Naive thymus-derived CD4-positive, alpha-beta T cell (primary cell): Measurements from ENCODE around the gene XXYLT1. TPM values are rescaled to one million over a fixed set of nuclear protein-coding genes. Genes with fewer than 3 reads are reported as not detected.

Experiments
- ATAC-seq: fragments of 150-1000 bp; cut with Tn5 transposase; 2 replicates; pipeline ENCODE4 v1.10.0; 2021; ENCODE audit warnings: mild to moderate bottlenecking, moderate library complexity
- CTCF ChIA-PET: fragments of 350-600 bp; sonication (Branson Sonifier 250); formaldehyde crosslinking; loops from one replicate; lab custom pipeline; 2021; ENCODE audit warnings: antibody characterized with exemption; lab: Charles Lee
- POLR2A ChIA-PET: fragments of 350-600 bp; sonication (Branson Sonifier 250); formaldehyde crosslinking; loops from one replicate; lab custom pipeline; 2021; ENCODE audit warnings: antibody characterized with exemption, inconsistent platforms; lab: Charles Lee
- DNase-seq, 9 donors: peaks; one replicate each; pipeline versions ENCODE4 v3.0.0 to v3.0.0-alpha.2; 2020 to 2022; ENCODE audit warnings: mixed read lengths in 1 of 9
- H3K27ac ChIP-seq: one replicate; pipeline ENCODE4 v1.7.0; 2013; ENCODE audit warnings: mild to moderate bottlenecking, low read depth, low read length, moderate library complexity
- H3K27me3 ChIP-seq, 2 donors: one replicate each; pipeline ENCODE4 v1.7.0; 2013; ENCODE audit warnings: low read length in 2 of 2, mild to moderate bottlenecking in 2 of 2, moderate library complexity in 2 of 2; ENCODE audit not compliant: control insufficient read depth in 2 of 2, insufficient read depth in 2 of 2
- H3K36me3 ChIP-seq, 3 experiments: 1 replicate in 2 of 3; 2 replicates in 1 of 3; pipeline ENCODE4 v1.7.0; 2013; ENCODE audit warnings: low read length in 3 of 3, mild to moderate bottlenecking in 3 of 3, moderate library complexity in 1 of 3; ENCODE audit not compliant: insufficient read depth in 3 of 3, control insufficient read depth in 2 of 3
- H3K4me1 ChIP-seq, 2 donors: one replicate each; pipeline ENCODE4 v1.7.0; 2013; ENCODE audit warnings: low read length in 2 of 2, mild to moderate bottlenecking in 2 of 2, moderate library complexity in 1 of 2; ENCODE audit not compliant: control insufficient read depth in 2 of 2, insufficient read depth in 2 of 2
- H3K4me3 ChIP-seq: 2 replicates; pipeline ENCODE4 v1.7.0; 2013; ENCODE audit warnings: mild to moderate bottlenecking, low read length
- H3K9me3 ChIP-seq, 3 experiments: 1 replicate in 2 of 3; 2 replicates in 1 of 3; pipeline ENCODE4 v1.7.0; 2013; ENCODE audit warnings: low read length in 3 of 3; ENCODE audit not compliant: control insufficient read depth in 2 of 3
- H3K27ac Mint-ChIP-seq, 9 donors: one replicate each; pipeline ENCODE4 v1.8.0; 2020 to 2022; ENCODE audit warnings: mixed read lengths in 9 of 9, mild to moderate bottlenecking in 8 of 9, moderate library complexity in 5 of 9, inconsistent platforms in 2 of 9
- H3K27me3 Mint-ChIP-seq, 5 donors: one replicate each; pipeline ENCODE4 v1.8.0; 2021 to 2022; ENCODE audit warnings: mixed read lengths in 5 of 5, mild to moderate bottlenecking in 1 of 5
- H3K36me3 Mint-ChIP-seq, 5 donors: one replicate each; pipeline ENCODE4 v1.8.0; 2020 to 2022; ENCODE audit warnings: mixed read lengths in 5 of 5, mild to moderate bottlenecking in 3 of 5, inconsistent platforms in 1 of 5
- H3K4me1 Mint-ChIP-seq, 7 donors: one replicate each; pipeline ENCODE4 v1.8.0; 2020 to 2022; ENCODE audit warnings: mixed read lengths in 7 of 7, mild to moderate bottlenecking in 3 of 7, inconsistent platforms in 1 of 7
- H3K4me3 Mint-ChIP-seq, 10 donors: one replicate each; pipeline ENCODE4 v1.8.0; 2020 to 2022; ENCODE audit warnings: mild to moderate bottlenecking in 10 of 10, mixed read lengths in 10 of 10, moderate library complexity in 6 of 10, inconsistent platforms in 2 of 10
- H3K9me3 Mint-ChIP-seq, 11 donors: one replicate each; pipeline ENCODE4 v1.8.0; 2020 to 2022; ENCODE audit warnings: mixed read lengths in 11 of 11, mild to moderate bottlenecking in 4 of 11, inconsistent platforms in 1 of 11, moderate library complexity in 1 of 11
- intact Hi-C, 2 donors: fragments of 100-400 bp; cut with micrococcal nuclease; formaldehyde crosslinking; loops; one replicate each; pipeline ENCODE4 v1.15.1; 2023
- polyA plus RNA-seq, 2 donors: library from polyadenylated mRNA; unstranded; fragments of 300-500 nt; fragmentation: Illumina TruSeq; gene quantifications; one replicate each; pipeline ENCODE4 v1.2.3, GENCODE V29; 2021
- total RNA-seq, 6 experiments: library from RNA in 5 of 6; stranded (reverse) in 5 of 6; gene quantifications; 1 replicate in 5 of 6; 2 replicates in 1 of 6; pipeline ENCODE4 v1.2.3 and lab custom pipeline; 2021 to 2026

Gene XXYLT1
- total and polyA plus RNA-seq, 7 experiments from 2014 or later: 4.1 to 11.7 (median 7.2) TPM

- H3K9me3 Mint-ChIP-seq: no peaks in the 10 kb centered on the region
- intact Hi-C loops: no loop called here
- CTCF ChIA-PET: no interaction called here
Measured at GRCh38 chr3:195163719-195164572, 107.0 kb downstream of the XXYLT1 start.

GRCh38 chr3:195162816-195163215 is 108.1 kb downstream of the XXYLT1 start:
- peaks cover 0 to 9% of the 10 kb centered on the region in 2 donors for H3K4me1 ChIP-seq
- H3K4me1 Mint-ChIP-seq: peaks cover 24 to 41% (median 32%) of the 10 kb centered on the region in 7 donors
- H3K4me3 ChIP-seq: no peak overlapping the region
- DNase-seq (no peak), ATAC-seq (no peak)
- no peak overlapping the region for H3K27ac ChIP-seq
- ChIA-PET POLR2A (no interaction called here), CTCF (no interaction called here)
- peak overlapping the region in 5 of 9 donors; percentile 46 to 88 (median 57) for H3K27ac Mint-ChIP-seq
- H3K27me3 ChIP-seq: no peaks in the 10 kb centered on the region
- H3K36me3 Mint-ChIP-seq: no peaks in the 10 kb centered on the region
- no peaks in the 10 kb centered on the region for H3K27me3 Mint-ChIP-seq
- H3K9me3 Mint-ChIP-seq: no peaks in the 10 kb centered on the region
- H3K36me3 ChIP-seq: no peaks in the 10 kb centered on the region
- no peaks in the 10 kb centered on the region for H3K9me3 ChIP-seq
- intact Hi-C loops: no loop called here
- H3K4me3 Mint-ChIP-seq: peak overlapping the region in 1 of 10 donors; percentile 18

More at GRCh38 chr3:195163719-195164572, 107.0 kb downstream of the XXYLT1 start:
- Histone ChIP-seq H3K9me3 (no peaks in the 10 kb centered on the region), H3K27ac (no peak overlapping the region), H3K4me3 (no peak overlapping the region), H3K27me3 (no peaks in the 10 kb centered on the region), H3K36me3 (no peaks in the 10 kb centered on the region), H3K4me1 (peaks cover 0 to 9% of the 10 kb centered on the region in 2 donors)
- Mint-ChIP-seq H3K36me3 (no peaks in the 10 kb centered on the region), H3K27me3 (no peaks in the 10 kb centered on the region), H3K4me1 (peaks cover 22 to 41% (median 30%) of the 10 kb centered on the region in 7 donors), H3K4me3 (no peak overlapping the region), H3K27ac (peak overlapping the region in 4 of 9 donors; percentile 57 to 70 (median 64))
- no peak for DNase-seq
- ATAC-seq: no peak
- POLR2A ChIA-PET: no interaction called here

DNA sequence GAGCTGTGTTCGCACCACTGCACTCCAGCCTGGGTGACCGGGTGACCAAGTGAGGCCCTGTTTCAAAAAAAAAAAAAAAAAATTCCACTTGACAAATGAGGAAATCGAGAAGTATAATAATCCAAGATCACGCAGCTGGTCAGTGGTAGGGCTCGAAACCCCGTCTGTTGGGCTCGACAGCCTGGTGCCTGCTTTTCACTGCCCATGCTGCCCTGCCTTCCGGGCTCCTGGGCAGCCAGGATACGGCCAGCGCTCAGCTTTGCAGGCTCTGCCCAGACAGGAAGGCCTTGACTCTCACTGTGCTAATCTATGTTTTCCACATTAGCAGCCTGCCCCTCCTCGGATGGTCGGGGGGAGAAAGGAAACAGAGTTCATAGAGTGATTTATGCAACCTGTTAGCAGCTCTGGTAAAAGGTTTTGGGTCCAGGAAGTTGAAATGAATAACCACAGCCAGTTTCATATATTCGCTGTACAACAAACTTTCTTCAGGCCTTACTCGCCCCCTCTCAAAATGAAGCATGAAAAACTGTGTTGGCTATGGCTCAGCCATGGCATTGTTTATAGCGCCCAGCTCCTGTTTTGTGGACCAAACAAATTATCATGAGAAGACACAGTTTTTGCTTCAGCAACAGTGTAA is 108.8 kb downstream of the XXYLT1 start:
- ATAC-seq: peak; percentile 55
- Histone ChIP-seq H3K4me3 (no peak overlapping the region), H3K36me3 (no peaks in the 10 kb centered on the region), H3K27me3 (no peaks in the 10 kb centered on the region), H3K4me1 (peaks cover 0 to 9% of the 10 kb centered on the region in 2 donors), H3K9me3 (no peaks in the 10 kb centered on the region), H3K27ac (no peak overlapping the region)
- DNase-seq: peak in 2 of 9 donors; percentile 8 to 9
- no peaks in the 10 kb centered on the region for H3K9me3 Mint-ChIP-seq
- H3K4me3 Mint-ChIP-seq: peak overlapping the region in 3 of 10 donors; percentile 2 to 32 (median 16)
- H3K27me3 Mint-ChIP-seq: no peaks in the 10 kb centered on the region
- intact Hi-C loops: no loop called here
- H3K36me3 Mint-ChIP-seq: no peaks in the 10 kb centered on the region
- POLR2A ChIA-PET: no interaction called here
- CTCF ChIA-PET: no interaction called here
- peak overlapping the region in 8 of 9 donors; percentile 3 to 88 (median 49) for H3K27ac Mint-ChIP-seq
- peaks cover 24 to 45% (median 33%) of the 10 kb centered on the region in 7 donors for H3K4me1 Mint-ChIP-seq

DNA sequence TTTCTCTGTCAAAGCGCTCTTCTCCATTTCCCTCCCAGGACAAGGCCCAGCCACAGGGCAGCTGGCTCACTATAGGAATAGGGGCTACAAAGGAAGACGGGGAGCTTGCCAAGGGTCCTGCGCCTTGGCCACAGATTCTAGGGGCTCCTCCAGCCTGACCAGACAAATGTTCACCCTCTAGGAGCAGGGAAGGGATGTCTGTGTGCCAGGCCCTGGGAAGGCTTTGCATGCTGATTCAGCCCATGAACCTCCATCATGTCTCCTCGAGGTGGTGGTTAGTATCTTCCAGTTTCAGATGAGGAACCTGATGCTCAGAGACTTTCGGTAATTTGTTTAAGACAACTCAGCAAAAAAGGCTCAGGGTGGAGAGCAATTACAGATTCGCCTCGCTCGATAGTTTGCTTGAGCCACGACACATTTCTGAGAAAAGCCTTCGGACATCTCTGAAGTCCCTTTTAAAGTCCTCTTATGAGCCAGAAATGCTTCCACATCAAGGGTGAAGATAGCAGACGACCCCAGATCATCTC is 110.0 kb downstream of the XXYLT1 start:
- ChIA-PET POLR2A (no interaction called here), CTCF (no interaction called here)
- peaks cover 24 to 46% (median 33%) of the 10 kb centered on the region in 7 donors for H3K4me1 Mint-ChIP-seq
- no peaks in the 10 kb centered on the region for H3K27me3 Mint-ChIP-seq
- no peak overlapping the region for H3K27ac Mint-ChIP-seq
- no peak overlapping the region for H3K4me3 Mint-ChIP-seq
- Histone ChIP-seq H3K4me1 (peaks cover 0 to 9% of the 10 kb centered on the region in 2 donors), H3K4me3 (no peak overlapping the region), H3K36me3 (no peaks in the 10 kb centered on the region), H3K27ac (no peak overlapping the region), H3K9me3 (no peaks in the 10 kb centered on the region), H3K27me3 (no peaks in the 10 kb centered on the region)
- no peaks in the 10 kb centered on the region for H3K9me3 Mint-ChIP-seq
- no peak for DNase-seq
- intact Hi-C loops: no loop called here
- ATAC-seq: no peak
- peaks cover 0 to 8% (median 0%) of the 10 kb centered on the region in 5 donors for H3K36me3 Mint-ChIP-seq

GRCh38 chr3:195160257-195160898 is 110.6 kb downstream of the XXYLT1 start:
- CTCF ChIA-PET: no interaction called here
- Histone ChIP-seq H3K4me1 (peaks cover 0 to 9% of the 10 kb centered on the region in 2 donors), H3K4me3 (no peak overlapping the region), H3K36me3 (no peaks in the 10 kb centered on the region), H3K27me3 (no peaks in the 10 kb centered on the region), H3K9me3 (no peaks in the 10 kb centered on the region), H3K27ac (no peak overlapping the region)
- Mint-ChIP-seq H3K4me1 (peaks cover 24 to 50% (median 31%) of the 10 kb centered on the region in 7 donors), H3K9me3 (no peaks in the 10 kb centered on the region), H3K4me3 (no peak overlapping the region), H3K36me3 (peaks cover 0 to 13% (median 2%) of the 10 kb centered on the region in 5 donors), H3K27me3 (no peaks in the 10 kb centered on the region), H3K27ac (peak overlapping the region in 1 of 9 donors; percentile 47)
- POLR2A ChIA-PET: no interaction called here
- intact Hi-C loops: no loop called here
- DNase-seq (no peak), ATAC-seq (no peak)

GRCh38 chr3:195159814-195160165 is 111.2 kb downstream of the XXYLT1 start:
- Mint-ChIP-seq H3K36me3 (peaks cover 0 to 14% (median 2%) of the 10 kb centered on the region in 5 donors), H3K4me3 (no peak overlapping the region), H3K4me1 (peaks cover 24 to 47% (median 29%) of the 10 kb centered on the region in 7 donors), H3K27me3 (no peaks in the 10 kb centered on the region), H3K27ac (no peak overlapping the region), H3K9me3 (no peaks in the 10 kb centered on the region)
- Histone ChIP-seq H3K27ac (no peak overlapping the region), H3K9me3 (no peaks in the 10 kb centered on the region), H3K36me3 (no peaks in the 10 kb centered on the region), H3K27me3 (no peaks in the 10 kb centered on the region), H3K4me3 (no peak overlapping the region), H3K4me1 (peaks cover 0 to 9% of the 10 kb centered on the region in 2 donors)
- ChIA-PET CTCF (no interaction called here), POLR2A (interaction anchor here (0.6 kb wide), 1 partner anchor 17 kb away, joined by 3 read pairs; no protein-coding TSS in a partner anchor)
- ATAC-seq (no peak), DNase-seq (no peak)
- intact Hi-C loops: no loop called here
